Adipocyte (in vitro differentiated cells): Measurements from ENCODE around the gene COMMD6.

Experiments used
- DNase-seq: peaks from one replicate; pipeline ENCODE4 v3.0.0-alpha.2; 2015; ENCODE audit warnings: low read depth
- H3K27me3 ChIP-seq: replicated peaks from 2 replicates; pipeline ENCODE4 v1.7.0; 2013; ENCODE audit warnings: mild to moderate bottlenecking, low read length, moderate library complexity; ENCODE audit not compliant: control insufficient read depth, insufficient read depth
- H3K36me3 ChIP-seq: 2 replicates; pipeline ENCODE4 v1.7.0; 2013; ENCODE audit warnings: low read length, mild to moderate bottlenecking, moderate library complexity; ENCODE audit not compliant: control insufficient read depth, insufficient read depth, severe bottlenecking
- H3K4me1 ChIP-seq: 2 replicates; pipeline ENCODE4 v1.7.0; 2013; ENCODE audit warnings: mild to moderate bottlenecking, low read length, moderate library complexity; ENCODE audit not compliant: control insufficient read depth, insufficient read depth
- H3K4me3 ChIP-seq: 2 replicates; pipeline ENCODE4 v1.7.0; 2013; ENCODE audit warnings: mild to moderate bottlenecking, low read length, moderate library complexity
- H3K9ac ChIP-seq: 2 replicates; pipeline ENCODE4 v1.7.0; 2013; ENCODE audit warnings: mild to moderate bottlenecking, low read length, moderate library complexity
- H3K9me3 ChIP-seq: 2 replicates; pipeline ENCODE4 v1.7.0; 2013; ENCODE audit warnings: mild to moderate bottlenecking, low read length, moderate library complexity; ENCODE audit not compliant: control insufficient read depth

COMMD6 gene

GRCh38 chr13:75537401-75538365 lies at the start of gene COMMD6:
TSS of gene COMMD6 (minus strand) at chr13:75537841. CDS start at chr13:75537805, 36 bp downstream.
- DNase-seq, result peak; percentile 92
- H3K9me3 ChIP-seq, result no peaks in the 10 kb centered on the region
- H3K36me3 ChIP-seq, result peaks cover 18% of the 10 kb centered on the region
- H3K27me3 ChIP-seq, result no peaks in the 10 kb centered on the region
- peak within 1 kb of the TSS; percentile 94 for H3K4me3 ChIP-seq
- H3K4me1 ChIP-seq, result peaks cover 26% of the 10 kb centered on the region
- H3K9ac ChIP-seq, result peak within 1 kb of the TSS; percentile 95

GRCh38 chr13:75585153-75585552 lies 47.5 kb upstream of the COMMD6 start:
- DNase-seq, result no peak
- no peaks in the 10 kb centered on the region for H3K4me1 ChIP-seq
- H3K9ac ChIP-seq, result no peak overlapping the region
- peaks cover 37% of the 10 kb centered on the region for H3K36me3 ChIP-seq
- H3K4me3 ChIP-seq, result no peak overlapping the region
- no peaks in the 10 kb centered on the region for H3K27me3 ChIP-seq
- H3K9me3 ChIP-seq, result peaks cover 22% of the 10 kb centered on the region

- H3K9me3 ChIP-seq, result peaks cover 22% of the 10 kb centered on the region
- no peaks in the 10 kb centered on the region for H3K4me1 ChIP-seq
- no peak overlapping the region for H3K9ac ChIP-seq
- DNase-seq, result peak; percentile 17
- no peaks in the 10 kb centered on the region for H3K27me3 ChIP-seq
- peaks cover 31% of the 10 kb centered on the region for H3K36me3 ChIP-seq
- no peak overlapping the region for H3K4me3 ChIP-seq
Observed at GRCh38 chr13:75583091-75583490, 45.5 kb upstream of the COMMD6 start.

GRCh38 chr13:75581874-75582640 lies 44.4 kb upstream of the COMMD6 start:
- H3K4me3 ChIP-seq, result no peak overlapping the region

GRCh38 chr13:75579529-75579928 lies 41.9 kb upstream of the COMMD6 start:
- Histone ChIP-seq H3K4me3 (no peak overlapping the region), H3K27me3 (no peaks in the 10 kb centered on the region), H3K4me1 (peaks cover 6% of the 10 kb centered on the region), H3K36me3 (peaks cover 37% of the 10 kb centered on the region), H3K9ac (no peak overlapping the region), H3K9me3 (peaks cover 7% of the 10 kb centered on the region)
- DNase-seq, result no peak

More at GRCh38 chr13:75581874-75582640, 44.4 kb upstream of the COMMD6 start:
- no peak overlapping the region for H3K9ac ChIP-seq
- H3K9me3 ChIP-seq, result peaks cover 22% of the 10 kb centered on the region
- peaks cover 6% of the 10 kb centered on the region for H3K4me1 ChIP-seq
- H3K27me3 ChIP-seq, result no peaks in the 10 kb centered on the region
- no peak for DNase-seq
- peaks cover 27% of the 10 kb centered on the region for H3K36me3 ChIP-seq

- H3K4me3 ChIP-seq, result no peak overlapping the region
- peaks cover 62% of the 10 kb centered on the region for H3K36me3 ChIP-seq
- H3K27me3 ChIP-seq, result no peaks in the 10 kb centered on the region
- H3K9ac ChIP-seq, result peak overlapping the region; percentile 41
- peaks cover 29% of the 10 kb centered on the region for H3K4me1 ChIP-seq
- DNase-seq, result no peak
- no peaks in the 10 kb centered on the region for H3K9me3 ChIP-seq
Observed at GRCh38 chr13:75569576-75569975, 31.9 kb upstream of the COMMD6 start.

- H3K36me3 ChIP-seq, result peaks cover 60% of the 10 kb centered on the region
- H3K4me3 ChIP-seq, result no peak overlapping the region
- H3K9me3 ChIP-seq, result no peaks in the 10 kb centered on the region
- H3K4me1 ChIP-seq, result peaks cover 29% of the 10 kb centered on the region
- H3K9ac ChIP-seq, result peak overlapping the region; percentile 69
- H3K27me3 ChIP-seq, result no peaks in the 10 kb centered on the region
- peak; percentile 79 for DNase-seq
Observed at GRCh38 chr13:75566658-75567057, 29.0 kb upstream of the COMMD6 start.

- H3K9ac ChIP-seq, result no peak overlapping the region
Observed at GRCh38 chr13:75558145-75558840, 20.7 kb upstream of the COMMD6 start.

GRCh38 chr13:75556961-75557360 lies 19.3 kb upstream of the COMMD6 start:
- no peak overlapping the region for H3K4me3 ChIP-seq
- H3K4me1 ChIP-seq, result peaks cover 22% of the 10 kb centered on the region
- no peak for DNase-seq
- no peaks in the 10 kb centered on the region for H3K9me3 ChIP-seq
- no peak overlapping the region for H3K9ac ChIP-seq
- no peaks in the 10 kb centered on the region for H3K27me3 ChIP-seq
- peaks cover 28% of the 10 kb centered on the region for H3K36me3 ChIP-seq

More at GRCh38 chr13:75558145-75558840, 20.7 kb upstream of the COMMD6 start:
- Histone ChIP-seq H3K36me3 (peaks cover 41% of the 10 kb centered on the region), H3K9me3 (no peaks in the 10 kb centered on the region), H3K27me3 (no peaks in the 10 kb centered on the region), H3K4me1 (peaks cover 22% of the 10 kb centered on the region), H3K4me3 (no peak overlapping the region)
- no peak for DNase-seq

GRCh38 chr13:75555836-75556235 lies 18.2 kb upstream of the COMMD6 start:
- Histone ChIP-seq H3K9me3 (no peaks in the 10 kb centered on the region), H3K27me3 (no peaks in the 10 kb centered on the region), H3K36me3 (peaks cover 22% of the 10 kb centered on the region), H3K9ac (no peak overlapping the region), H3K4me3 (no peak overlapping the region), H3K4me1 (peaks cover 25% of the 10 kb centered on the region)
- DNase-seq, result no peak
